Measurements from ENCODE around the gene NTNG2.

The NTNG2 gene

GRCh38 chr9:132146039-132146438 lies 15.8 kb upstream of the NTNG2 start:
- Histone ChIP-seq H3K9ac (ENCODE audit: low read depth in 1 of 2, low read length in 2 of 2) (no peak overlapping the region), H3K4me1 (ENCODE audit: control insufficient read depth in 2 of 2, insufficient read depth in 2 of 2, low read length in 2 of 2) (no peaks in the 10 kb centered on the region), H3K9me3 (ENCODE audit: control insufficient read depth in 2 of 2, low read length in 2 of 2) (no peaks in the 10 kb centered on the region), H3K4me3 (ENCODE audit: low read length in 2 of 2) (no peak overlapping the region), H3K27ac (ENCODE audit: low read depth in 2 of 2, low read length in 2 of 2) (no peak overlapping the region), H3K27me3 (ENCODE audit: control insufficient read depth in 2 of 2, insufficient read depth in 2 of 2, low read length in 2 of 2) (peaks cover 10 to 11% of the 10 kb centered on the region in 2 donors), H3K36me3 (ENCODE audit: control insufficient read depth in 2 of 2, insufficient read depth in 2 of 2, low read length in 2 of 2) (no peaks in the 10 kb centered on the region)

GRCh38 chr9:132146575-132146974 lies 15.3 kb upstream of the NTNG2 start:
- Histone ChIP-seq H3K27me3 (ENCODE audit: control insufficient read depth in 2 of 2, insufficient read depth in 2 of 2, low read length in 2 of 2) (peaks cover 10 to 11% of the 10 kb centered on the region in 2 donors), H3K9me3 (ENCODE audit: control insufficient read depth in 2 of 2, low read length in 2 of 2) (no peaks in the 10 kb centered on the region), H3K9ac (ENCODE audit: low read depth in 1 of 2, low read length in 2 of 2) (no peak overlapping the region), H3K27ac (ENCODE audit: low read depth in 2 of 2, low read length in 2 of 2) (no peak overlapping the region), H3K36me3 (ENCODE audit: control insufficient read depth in 2 of 2, insufficient read depth in 2 of 2, low read length in 2 of 2) (no peaks in the 10 kb centered on the region), H3K4me1 (ENCODE audit: control insufficient read depth in 2 of 2, insufficient read depth in 2 of 2, low read length in 2 of 2) (no peaks in the 10 kb centered on the region), H3K4me3 (ENCODE audit: low read length in 2 of 2) (no peak overlapping the region)

- Histone ChIP-seq H3K27ac (ENCODE audit: low read depth in 2 of 2, low read length in 2 of 2) (no peak overlapping the region), H3K36me3 (ENCODE audit: control insufficient read depth in 2 of 2, insufficient read depth in 2 of 2, low read length in 2 of 2) (no peaks in the 10 kb centered on the region), H3K27me3 (ENCODE audit: control insufficient read depth in 2 of 2, insufficient read depth in 2 of 2, low read length in 2 of 2) (peaks cover 4 to 10% of the 10 kb centered on the region in 2 donors), H3K9me3 (ENCODE audit: control insufficient read depth in 2 of 2, low read length in 2 of 2) (no peaks in the 10 kb centered on the region), H3K4me3 (ENCODE audit: low read length in 2 of 2) (no peak overlapping the region), H3K4me1 (ENCODE audit: control insufficient read depth in 2 of 2, insufficient read depth in 2 of 2, low read length in 2 of 2) (no peaks in the 10 kb centered on the region), H3K9ac (ENCODE audit: low read depth in 1 of 2, low read length in 2 of 2) (no peak overlapping the region)
Observed at GRCh38 chr9:132147331-132147730, 14.5 kb upstream of the NTNG2 start.

- Histone ChIP-seq H3K27me3 (ENCODE audit: control insufficient read depth in 2 of 2, insufficient read depth in 2 of 2, low read length in 2 of 2) (peaks cover 4 to 10% of the 10 kb centered on the region in 2 donors), H3K36me3 (ENCODE audit: control insufficient read depth in 2 of 2, insufficient read depth in 2 of 2, low read length in 2 of 2) (no peaks in the 10 kb centered on the region), H3K27ac (ENCODE audit: low read depth in 2 of 2, low read length in 2 of 2) (no peak overlapping the region), H3K4me1 (ENCODE audit: control insufficient read depth in 2 of 2, insufficient read depth in 2 of 2, low read length in 2 of 2) (no peaks in the 10 kb centered on the region), H3K9ac (ENCODE audit: low read depth in 1 of 2, low read length in 2 of 2) (no peak overlapping the region), H3K9me3 (ENCODE audit: control insufficient read depth in 2 of 2, low read length in 2 of 2) (no peaks in the 10 kb centered on the region), H3K4me3 (ENCODE audit: low read length in 2 of 2) (no peak overlapping the region)
Observed at GRCh38 chr9:132147839-132148238, 14.0 kb upstream of the NTNG2 start.

- H3K9me3 ChIP-seq (ENCODE audit: control insufficient read depth in 2 of 2, low read length in 2 of 2) = no peaks in the 10 kb centered on the region
- H3K4me3 ChIP-seq (ENCODE audit: low read length in 2 of 2) = no peak overlapping the region
- peaks cover 0 to 15% of the 10 kb centered on the region in 2 donors for H3K27me3 ChIP-seq (ENCODE audit: control insufficient read depth in 2 of 2, insufficient read depth in 2 of 2, low read length in 2 of 2)
- H3K9ac ChIP-seq (ENCODE audit: low read depth in 1 of 2, low read length in 2 of 2) = no peak overlapping the region
- no peaks in the 10 kb centered on the region for H3K36me3 ChIP-seq (ENCODE audit: control insufficient read depth in 2 of 2, insufficient read depth in 2 of 2, low read length in 2 of 2)
- no peak overlapping the region for H3K27ac ChIP-seq (ENCODE audit: low read depth in 2 of 2, low read length in 2 of 2)
- H3K4me1 ChIP-seq (ENCODE audit: control insufficient read depth in 2 of 2, insufficient read depth in 2 of 2, low read length in 2 of 2) = no peaks in the 10 kb centered on the region
Observed at GRCh38 chr9:132150256-132150655, 11.6 kb upstream of the NTNG2 start.

GRCh38 chr9:132151118-132151517 lies 10.7 kb upstream of the NTNG2 start:
- Histone ChIP-seq H3K9ac (ENCODE audit: low read depth in 1 of 2, low read length in 2 of 2) (no peak overlapping the region), H3K4me1 (ENCODE audit: control insufficient read depth in 2 of 2, insufficient read depth in 2 of 2, low read length in 2 of 2) (no peaks in the 10 kb centered on the region), H3K4me3 (ENCODE audit: low read length in 2 of 2) (no peak overlapping the region), H3K27me3 (ENCODE audit: control insufficient read depth in 2 of 2, insufficient read depth in 2 of 2, low read length in 2 of 2) (peaks cover 0 to 22% of the 10 kb centered on the region in 2 donors), H3K9me3 (ENCODE audit: control insufficient read depth in 2 of 2, low read length in 2 of 2) (no peaks in the 10 kb centered on the region), H3K36me3 (ENCODE audit: control insufficient read depth in 2 of 2, insufficient read depth in 2 of 2, low read length in 2 of 2) (no peaks in the 10 kb centered on the region), H3K27ac (ENCODE audit: low read depth in 2 of 2, low read length in 2 of 2) (no peak overlapping the region)

GRCh38 chr9:132152231-132152630 lies 9.6 kb upstream of the NTNG2 start:
- Histone ChIP-seq H3K27ac (ENCODE audit: low read depth in 2 of 2, low read length in 2 of 2) (no peak overlapping the region), H3K9ac (ENCODE audit: low read depth in 1 of 2, low read length in 2 of 2) (no peak overlapping the region), H3K9me3 (ENCODE audit: control insufficient read depth in 2 of 2, low read length in 2 of 2) (no peaks in the 10 kb centered on the region), H3K4me3 (ENCODE audit: low read length in 2 of 2) (no peak overlapping the region), H3K36me3 (ENCODE audit: control insufficient read depth in 2 of 2, insufficient read depth in 2 of 2, low read length in 2 of 2) (no peaks in the 10 kb centered on the region), H3K27me3 (ENCODE audit: control insufficient read depth in 2 of 2, insufficient read depth in 2 of 2, low read length in 2 of 2) (peaks cover 0 to 22% of the 10 kb centered on the region in 2 donors), H3K4me1 (ENCODE audit: control insufficient read depth in 2 of 2, insufficient read depth in 2 of 2, low read length in 2 of 2) (no peaks in the 10 kb centered on the region)

GRCh38 chr9:132154863-132155567 lies 6.8 kb upstream of the NTNG2 start:
- Histone ChIP-seq H3K9me3 (ENCODE audit: control insufficient read depth in 2 of 2, low read length in 2 of 2) (no peaks in the 10 kb centered on the region), H3K4me3 (ENCODE audit: low read length in 2 of 2) (no peak overlapping the region)

GRCh38 chr9:132155568-132155895 lies 6.3 kb upstream of the NTNG2 start:
- H3K27me3 ChIP-seq (ENCODE audit: control insufficient read depth in 2 of 2, insufficient read depth in 2 of 2, low read length in 2 of 2) = peaks cover 13 to 33% of the 10 kb centered on the region in 2 donors
- no peak overlapping the region for H3K27ac ChIP-seq (ENCODE audit: low read depth in 2 of 2, low read length in 2 of 2)
- H3K4me3 ChIP-seq (ENCODE audit: low read length in 2 of 2) = no peak overlapping the region
- no peak overlapping the region for H3K9ac ChIP-seq (ENCODE audit: low read depth in 1 of 2, low read length in 2 of 2)
- no peaks in the 10 kb centered on the region for H3K36me3 ChIP-seq (ENCODE audit: control insufficient read depth in 2 of 2, insufficient read depth in 2 of 2, low read length in 2 of 2)
- no peaks in the 10 kb centered on the region for H3K4me1 ChIP-seq (ENCODE audit: control insufficient read depth in 2 of 2, insufficient read depth in 2 of 2, low read length in 2 of 2)
- no peaks in the 10 kb centered on the region for H3K9me3 ChIP-seq (ENCODE audit: control insufficient read depth in 2 of 2, low read length in 2 of 2)

More at GRCh38 chr9:132154863-132155567, 6.8 kb upstream of the NTNG2 start:
- Histone ChIP-seq H3K27me3 (ENCODE audit: control insufficient read depth in 2 of 2, insufficient read depth in 2 of 2, low read length in 2 of 2) (peaks cover 8 to 33% of the 10 kb centered on the region in 2 donors), H3K36me3 (ENCODE audit: control insufficient read depth in 2 of 2, insufficient read depth in 2 of 2, low read length in 2 of 2) (no peaks in the 10 kb centered on the region), H3K4me1 (ENCODE audit: control insufficient read depth in 2 of 2, insufficient read depth in 2 of 2, low read length in 2 of 2) (no peaks in the 10 kb centered on the region), H3K27ac (ENCODE audit: low read depth in 2 of 2, low read length in 2 of 2) (no peak overlapping the region), H3K9ac (ENCODE audit: low read depth in 1 of 2, low read length in 2 of 2) (no peak overlapping the region)

GRCh38 chr9:132156262-132156661 lies 5.6 kb upstream of the NTNG2 start:
- H3K9ac ChIP-seq (ENCODE audit: low read depth in 1 of 2, low read length in 2 of 2) = no peak overlapping the region
- H3K9me3 ChIP-seq (ENCODE audit: control insufficient read depth in 2 of 2, low read length in 2 of 2) = no peaks in the 10 kb centered on the region
- H3K4me3 ChIP-seq (ENCODE audit: low read length in 2 of 2) = no peak overlapping the region
- H3K36me3 ChIP-seq (ENCODE audit: control insufficient read depth in 2 of 2, insufficient read depth in 2 of 2, low read length in 2 of 2) = no peaks in the 10 kb centered on the region
- no peak overlapping the region for H3K27ac ChIP-seq (ENCODE audit: low read depth in 2 of 2, low read length in 2 of 2)
- no peaks in the 10 kb centered on the region for H3K4me1 ChIP-seq (ENCODE audit: control insufficient read depth in 2 of 2, insufficient read depth in 2 of 2, low read length in 2 of 2)
- peaks cover 17 to 40% of the 10 kb centered on the region in 2 donors for H3K27me3 ChIP-seq (ENCODE audit: control insufficient read depth in 2 of 2, insufficient read depth in 2 of 2, low read length in 2 of 2)

All from mucosa of rectum (tissue), 2 donors.